Spleen (tissue), 11 donors: ENCODE measurements around the gene CARS1. TPM values are rescaled to one million over a fixed set of nuclear protein-coding genes. Genes with fewer than 3 reads are reported as not detected.

Experiments
- DNase-seq: peaks from one replicate; pipeline ENCODE4 v3.0.0-alpha.2; 2020
- H3K27ac ChIP-seq, 8 donors: fragments of 200-600 bp; sonication (generic) in 7 of 8; 1 replicate in 4 of 8; 2 replicates in 4 of 8; pipeline versions ENCODE4 v1.5.0 to v1.8.0; 2016 to 2021; ENCODE audit warnings: inconsistent platforms in 4 of 8, mild to moderate bottlenecking in 4 of 8, moderate library complexity in 1 of 8
- H3K27me3 ChIP-seq, 7 donors: fragments of 200-600 bp; sonication (generic) in 6 of 7; replicated peaks in 1 of 7; 1 replicate in 4 of 7; 2 replicates in 3 of 7; pipeline versions ENCODE4 v1.5.0 to v1.8.0; 2016 to 2021; ENCODE audit warnings: inconsistent platforms in 3 of 7, mild to moderate bottlenecking in 1 of 7
- H3K36me3 ChIP-seq, 6 donors: fragments of 200-600 bp; sonication (generic) in 5 of 6; 1 replicate in 4 of 6; 2 replicates in 2 of 6; pipeline versions ENCODE4 v1.5.0 to v1.8.0; 2016 to 2021; ENCODE audit warnings: inconsistent platforms in 2 of 6
- H3K4me1 ChIP-seq, 6 donors: fragments of 200-600 bp; sonication (generic) in 5 of 6; 1 replicate in 3 of 6; 2 replicates in 3 of 6; pipeline versions ENCODE4 v1.5.0 to v1.8.0; 2016 to 2021; ENCODE audit warnings: inconsistent platforms in 3 of 6
- H3K4me3 ChIP-seq, 8 donors: fragments of 200-600 bp; sonication (generic) in 7 of 8; 1 replicate in 4 of 8; 2 replicates in 4 of 8; pipeline versions ENCODE4 v1.5.0 to v1.8.0; 2016 to 2021; ENCODE audit warnings: inconsistent platforms in 4 of 8, mild to moderate bottlenecking in 4 of 8, moderate library complexity in 2 of 8
- H3K9me3 ChIP-seq, 8 donors: fragments of 200-600 bp; sonication (generic) in 7 of 8; 1 replicate in 4 of 8; 2 replicates in 4 of 8; pipeline versions ENCODE4 v1.5.0 to v1.8.0; 2016 to 2021; ENCODE audit warnings: inconsistent platforms in 4 of 8
- CTCF ChIP-seq, 11 experiments: fragments of 200-600 bp in 7 of 11; fragments of 450-650 bp in 4 of 11; sonication (generic) in 4 of 11; IDR thresholded peaks in 8 of 11; conservative IDR thresholded peaks in 3 of 11; 1 replicate in 7 of 11; 2 replicates in 4 of 11; pipeline versions ENCODE4 v1.4.0 to v1.8.0; 2016 to 2021; ENCODE audit warnings: antibody characterized with exemption in 11 of 11, inconsistent platforms in 4 of 11, mild to moderate bottlenecking in 1 of 11
- POLR2A ChIP-seq, 3 donors: fragments of 450-650 bp; IDR thresholded peaks; one replicate each; pipeline ENCODE4 v1.5.1; 2017; ENCODE audit warnings: antibody characterized with exemption in 3 of 3, mild to moderate bottlenecking in 1 of 3
- POLR2AphosphoS5 ChIP-seq, 3 donors: sonication (generic); formaldehyde crosslinking; IDR thresholded peaks; one replicate each; pipeline ENCODE4 v1.5.1; 2017; ENCODE audit warnings: antibody characterized with exemption in 3 of 3
- WGBS, 5 donors: extraction: QIAGEN DNeasy Blood & Tissue Kit in 3 of 5; methylation state at CpG; one replicate each; pipeline versions ENCODE4 v1.1.5 to v1.1.7; 2013 to 2018; 5-methylcytosine and 5-hydroxymethylcytosine counted together
- intact Hi-C: fragments of 100-400 bp; cut with DNase I; formaldehyde crosslinking; loops from one replicate; pipeline ENCODE4 v1.15.0; 2023; ENCODE audit warnings: low total_unique reads
- polyA plus RNA-seq, 3 donors: library from polyadenylated mRNA; stranded (reverse); fragments of 200-250 nt; gene quantifications; one replicate each; pipeline ENCODE4 v1.2.1, GENCODE V29; 2013
- total RNA-seq, 7 donors: library from RNA; depleted of rRNA in 3 of 7; stranded (reverse); fragments of >200 nt in 3 of 7; fragmentation: NEBNext Ultra II Directional in 4 of 7; extraction: Animal tissue kit (Norgen Biotek cat#: 25700) in 4 of 7; gene quantifications; one replicate each; pipeline versions ENCODE4 v1.1.0 to v1.2.1, GENCODE V29; 2016 to 2021
- donor health status: healthy with polysubstance abuse.
- donor health status: DM: no; HTN: no; CAD: no; lungs with moderate emphysema.
- donor health status: DM: no; HTN: no; CAD: no.
- donor health status: Bipolar disorder and iron deficiency.
- donor health status: healthy.
- donor health status: DM: no; HTN: no; CAD: no.
- donor health status: DM: yes; HTN: yes; CAD: no.

Gene CARS1
- total and polyA plus RNA-seq, 10 donors = 18.6 to 64.9 (median 37.5) TPM

- WGBS, 5 donors = 69 to 80% (median 79%) methylated on average over 3 of the region's 3 CpGs
- intact Hi-C loops = no loop called here
Measured at GRCh38 chr11:3099178-3099577, 42.0 kb upstream of the CARS1 start.

GRCh38 chr11:3096909-3097530 is 39.8 kb upstream of the CARS1 start:
- Histone ChIP-seq H3K9me3 (no peaks in the 10 kb centered on the region), H3K36me3 (peaks cover 0 to 89% (median 16%) of the 10 kb centered on the region in 6 donors), H3K27me3 (peaks cover 0 to 4% (median 0%) of the 10 kb centered on the region in 7 donors), H3K27ac (peak overlapping the region in 1 of 8 donors; percentile 23), H3K4me3 (no peak overlapping the region), H3K4me1 (peaks cover 0 to 78% (median 18%) of the 10 kb centered on the region in 6 donors)
- WGBS, 5 donors = 84 to 87% (median 86%) methylated on average over 10 of the region's 10 CpGs
- TF ChIP-seq POLR2A (IDR thresholded peaks at IDR 0.05) = no peak
- no peak for TF ChIP-seq CTCF (IDR thresholded peaks at IDR 0.05 in 8 of 11, conservative IDR thresholded peaks at IDR 0.05 in 3 of 11)
- TF ChIP-seq POLR2AphosphoS5 (IDR thresholded peaks at IDR 0.05) = no peak
- DNase-seq = no peak
- intact Hi-C loops = no loop called here

More at GRCh38 chr11:3099178-3099577, 42.0 kb upstream of the CARS1 start:
- Histone ChIP-seq H3K27ac (peak overlapping the region in 4 of 8 donors; percentile 61 to 86 (median 72)), H3K27me3 (no peaks in the 10 kb centered on the region), H3K36me3 (peaks cover 0 to 86% (median 9%) of the 10 kb centered on the region in 6 donors), H3K9me3 (no peaks in the 10 kb centered on the region), H3K4me3 (no peak overlapping the region), H3K4me1 (peaks cover 0 to 58% (median 13%) of the 10 kb centered on the region in 6 donors)
- no peak for DNase-seq
- TF ChIP-seq POLR2AphosphoS5 (IDR thresholded peaks at IDR 0.05) (peak in 1 of 3 donors; percentile 13), POLR2A (IDR thresholded peaks at IDR 0.05) (no peak)

GRCh38 chr11:3095712-3096361 is 38.6 kb upstream of the CARS1 start:
- TF ChIP-seq POLR2AphosphoS5 (IDR thresholded peaks at IDR 0.05) (peak in 2 of 3 donors; percentile 37 to 54), CTCF (IDR thresholded peaks at IDR 0.05 in 8 of 11, conservative IDR thresholded peaks at IDR 0.05 in 3 of 11) (no peak)
- intact Hi-C loops = no loop called here
- Histone ChIP-seq H3K27me3 (peaks cover 0 to 4% (median 0%) of the 10 kb centered on the region in 7 donors), H3K4me3 (no peak overlapping the region), H3K4me1 (peaks cover 4 to 75% (median 22%) of the 10 kb centered on the region in 6 donors), H3K36me3 (peaks cover 0 to 89% (median 14%) of the 10 kb centered on the region in 6 donors), H3K9me3 (no peaks in the 10 kb centered on the region), H3K27ac (peak overlapping the region in 7 of 8 donors; percentile 48 to 77 (median 59))
- DNase-seq = no peak
- whole genome bisulfite sequencing, 5 donors = 57 to 71% (median 66%) methylated on average over 15 of the region's 15 CpGs

DNA sequence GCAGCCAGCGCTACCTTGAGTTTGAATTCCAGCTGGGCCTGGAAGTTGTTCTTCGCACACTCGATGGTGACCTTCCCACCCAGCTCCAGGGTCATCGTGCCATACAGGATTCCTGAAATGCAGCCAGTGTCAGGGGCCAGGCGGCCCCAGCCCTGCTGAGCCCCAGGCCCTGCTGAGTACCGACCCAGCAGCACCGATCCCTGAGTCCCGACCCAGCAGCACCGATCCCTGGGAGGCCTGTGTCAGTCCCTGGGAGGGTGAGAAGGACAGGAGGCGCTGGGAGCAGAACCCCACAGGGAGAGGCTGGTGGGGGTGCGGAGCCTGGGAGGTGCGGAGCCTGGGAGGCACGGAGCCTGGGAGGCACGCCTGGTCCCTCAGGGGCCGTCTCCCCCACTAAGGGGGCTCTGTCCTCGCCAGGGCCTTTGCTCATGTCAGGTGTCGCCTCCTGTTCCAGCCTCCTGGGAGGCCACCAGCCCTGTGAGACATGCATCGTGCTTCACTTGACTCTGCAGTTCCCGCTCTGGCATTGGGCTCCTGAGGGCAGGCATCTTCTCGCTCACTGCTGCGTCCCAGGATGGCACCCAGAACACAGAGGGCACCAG is 37.1 kb upstream of the CARS1 start:
- no peak for DNase-seq
- WGBS, 5 donors = 85 to 91% (median 89%) methylated on average over 17 to 21 of the region's 21 CpGs
- TF ChIP-seq POLR2AphosphoS5 (IDR thresholded peaks at IDR 0.05) (peak in 2 of 3 donors; percentile 12 to 32), CTCF (IDR thresholded peaks at IDR 0.05 in 8 of 11, conservative IDR thresholded peaks at IDR 0.05 in 3 of 11) (no peak)

More for the DNA sequence above, 37.1 kb upstream of the CARS1 start:
- intact Hi-C loops = loop anchor here (5.0 kb wide), 1 partner anchor 57 kb away; no protein-coding TSS in a partner anchor
- Histone ChIP-seq H3K27me3 (peaks cover 0 to 4% (median 0%) of the 10 kb centered on the region in 7 donors), H3K9me3 (no peaks in the 10 kb centered on the region), H3K36me3 (peaks cover 0 to 90% (median 16%) of the 10 kb centered on the region in 6 donors), H3K27ac (no peak overlapping the region), H3K4me1 (peaks cover 4 to 61% (median 22%) of the 10 kb centered on the region in 6 donors), H3K4me3 (no peak overlapping the region)
